ENCODE data around the gene MATN3. TPM values are rescaled to one million over a fixed set of nuclear protein-coding genes. Genes with fewer than 3 reads are reported as not detected.
A peak's percentile ranks its signal among the peaks of the same experiment; 100 is the strongest.

MATN3 gene
- total RNA-seq, 2 experiments from 2014 or later: not detected

GRCh38 chr2:19989667-19990415, 22.6 kb downstream of the MATN3 start, which contains the start of gene WDR35:
WDR35 (minus strand) TSS chr2:19990105; CDS start chr2:19990015, 90 bp downstream.
- peak; percentile 92 for DNase-seq
- peak within 1 kb of the TSS; percentile 76 for H3K27ac Mint-ChIP-seq
- CTCF ChIA-PET: interaction anchor here (1.6 kb wide), 1 partner anchor 25 kb away, joined by 10 read pairs; no protein-coding TSS in a partner anchor
- no peaks in the 10 kb centered on the region for H3K9me3 Mint-ChIP-seq
- peak within 1 kb of the TSS; percentile 84 for H3K4me3 Mint-ChIP-seq
- peaks cover 12% of the 10 kb centered on the region for H3K36me3 Mint-ChIP-seq (ENCODE audit: low read depth)
- intact Hi-C loops (cut with micrococcal nuclease): no loop called here
- POLR2A ChIA-PET: interaction anchor here (1.2 to 1.8 kb wide), 2 partner anchors 10 to 24 kb away, joined by 4 read pairs; no protein-coding TSS in a partner anchor
- peaks cover 11% of the 10 kb centered on the region for H3K27me3 Mint-ChIP-seq
- ATAC-seq: peak; percentile 95
- TF ChIP-seq CTCF (IDR thresholded peaks at IDR 0.05): no peak
- H3K4me1 Mint-ChIP-seq (ENCODE audit: low read depth): peaks cover 28% of the 10 kb centered on the region

GRCh38 chr2:19989342-19989666, 23.2 kb downstream of the MATN3 start:
- ATAC-seq (no peak), DNase-seq (no peak)
- intact Hi-C loops (cut with micrococcal nuclease): no loop called here
- Mint-ChIP-seq H3K27me3 (peaks cover 11% of the 10 kb centered on the region), H3K36me3 (ENCODE audit: low read depth) (peaks cover 15% of the 10 kb centered on the region), H3K27ac (peak overlapping the region; percentile 76), H3K9me3 (no peaks in the 10 kb centered on the region), H3K4me1 (ENCODE audit: low read depth) (peaks cover 28% of the 10 kb centered on the region), H3K4me3 (peak overlapping the region; percentile 84)
- CTCF ChIA-PET: interaction anchor here (1.6 kb wide), 1 partner anchor 26 kb away, joined by 10 read pairs; no protein-coding TSS in a partner anchor
- TF ChIP-seq CTCF (IDR thresholded peaks at IDR 0.05): no peak
- POLR2A ChIA-PET: interaction anchor here (1.2 to 1.8 kb wide), 2 partner anchors 10 to 23 kb away, joined by 4 read pairs; no protein-coding TSS in a partner anchor

- no peak for TF ChIP-seq CTCF (IDR thresholded peaks at IDR 0.05)
- ATAC-seq (no peak), DNase-seq (no peak)
- Mint-ChIP-seq H3K27ac (no peak overlapping the region), H3K27me3 (peaks cover 10% of the 10 kb centered on the region), H3K9me3 (no peaks in the 10 kb centered on the region), H3K4me3 (peak overlapping the region; percentile 84), H3K36me3 (ENCODE audit: low read depth) (peaks cover 18% of the 10 kb centered on the region), H3K4me1 (ENCODE audit: low read depth) (peaks cover 30% of the 10 kb centered on the region)
- ChIA-PET POLR2A (interaction anchor here (1.0 to 1.8 kb wide), 2 partner anchors 10 to 11 kb away, joined by 3 to 4 read pairs; no protein-coding TSS in a partner anchor), CTCF (interaction anchor here (0.9 kb wide), 1 partner anchor 23 kb away, joined by 3 read pairs; no protein-coding TSS in a partner anchor)
- intact Hi-C loops (cut with micrococcal nuclease): no loop called here
Observed at GRCh38 chr2:19988600-19988999, 23.9 kb downstream of the MATN3 start.

GRCh38 chr2:19987936-19988335, 24.5 kb downstream of the MATN3 start:
- intact Hi-C loops (cut with micrococcal nuclease): no loop called here
- Mint-ChIP-seq H3K4me3 (no peak overlapping the region), H3K36me3 (ENCODE audit: low read depth) (peaks cover 18% of the 10 kb centered on the region), H3K4me1 (ENCODE audit: low read depth) (peaks cover 32% of the 10 kb centered on the region), H3K27ac (no peak overlapping the region), H3K27me3 (peaks cover 6% of the 10 kb centered on the region), H3K9me3 (no peaks in the 10 kb centered on the region)
- no peak for TF ChIP-seq CTCF (IDR thresholded peaks at IDR 0.05)
- DNase-seq (no peak), ATAC-seq (no peak)
- POLR2A ChIA-PET: interaction anchor here (1.0 kb wide), 1 partner anchor 10 kb away, joined by 3 read pairs; no protein-coding TSS in a partner anchor
- CTCF ChIA-PET: interaction anchor here (0.9 kb wide), 1 partner anchor 24 kb away, joined by 3 read pairs; no protein-coding TSS in a partner anchor

- peak; percentile 56 for ATAC-seq
- H3K27me3 Mint-ChIP-seq: no peaks in the 10 kb centered on the region
- H3K27ac Mint-ChIP-seq: no peak overlapping the region
- peaks cover 30% of the 10 kb centered on the region for H3K36me3 Mint-ChIP-seq (ENCODE audit: low read depth)
- ChIA-PET POLR2A (no interaction called here), CTCF (no interaction called here)
- no peak for DNase-seq
- H3K4me1 Mint-ChIP-seq (ENCODE audit: low read depth): peaks cover 14% of the 10 kb centered on the region
- no peak overlapping the region for H3K4me3 Mint-ChIP-seq
- no peak for TF ChIP-seq CTCF (IDR thresholded peaks at IDR 0.05)
- intact Hi-C loops (cut with micrococcal nuclease): no loop called here
- H3K9me3 Mint-ChIP-seq: no peaks in the 10 kb centered on the region
Observed at GRCh38 chr2:19982268-19982667, 30.2 kb downstream of the MATN3 start.

Data from activated CD8-positive, alpha-beta T cell treated with anti-CD3 and anti-CD28 coated beads for 36 hours (primary cell).